Upper lobe of left lung (tissue), 6 donors: ENCODE results near the gene CLSTN3. TPM values are rescaled to one million over a fixed set of nuclear protein-coding genes. Genes with fewer than 3 reads are reported as not detected.

Source experiments
- ATAC-seq, 2 donors: fragments of 200-7000 bp; cut with Tn5 transposase; one replicate each; pipeline ENCODE4 v1.9.1; 2022; ENCODE audit warnings: mild to moderate bottlenecking in 2 of 2, moderate library complexity in 2 of 2; ENCODE audit not compliant: low FRiP score in 2 of 2
- DNase-seq, 2 donors: peaks; one replicate each; pipeline ENCODE4 v3.0.0-alpha.2; 2019 to 2020
- H3K27ac ChIP-seq, 4 donors: fragments of 200-600 bp; sonication (generic); one replicate each; pipeline ENCODE4 v1.5.1; 2016 to 2019
- H3K27me3 ChIP-seq, 4 donors: fragments of 200-600 bp; sonication (generic); one replicate each; pipeline ENCODE4 v1.5.1; 2017 to 2019
- H3K36me3 ChIP-seq, 4 donors: fragments of 200-600 bp; sonication (generic); one replicate each; pipeline ENCODE4 v1.5.1; 2016 to 2019
- H3K4me1 ChIP-seq, 4 donors: fragments of 200-600 bp; sonication (generic); one replicate each; pipeline ENCODE4 v1.5.1; 2018 to 2019
- H3K4me3 ChIP-seq, 4 donors: fragments of 200-600 bp; sonication (generic); one replicate each; pipeline ENCODE4 v1.5.1; 2017 to 2019; ENCODE audit warnings: mild to moderate bottlenecking in 2 of 4, moderate library complexity in 1 of 4
- H3K9me3 ChIP-seq, 4 donors: fragments of 200-600 bp; sonication (generic); one replicate each; pipeline ENCODE4 v1.5.1; 2018 to 2019
- CTCF ChIP-seq, 6 experiments: fragments of 450-650 bp in 4 of 6; fragments of 200-600 bp in 2 of 6; sonication (generic) in 2 of 6; IDR thresholded peaks; one replicate each; pipeline ENCODE4 v1.5.1; 2016 to 2019; ENCODE audit warnings: antibody characterized with exemption in 6 of 6
- EP300 ChIP-seq, 4 donors: sonication (generic); formaldehyde crosslinking; IDR thresholded peaks; one replicate each; pipeline ENCODE4 v1.5.1; 2017; ENCODE audit warnings: antibody characterized with exemption in 4 of 4, control low read depth in 2 of 4
- POLR2A ChIP-seq, 4 donors: fragments of 450-650 bp; IDR thresholded peaks; one replicate each; pipeline ENCODE4 v1.5.1; 2016 to 2017; ENCODE audit warnings: antibody characterized with exemption in 4 of 4, mild to moderate bottlenecking in 2 of 4
- POLR2AphosphoS5 ChIP-seq, 2 donors: sonication (generic); formaldehyde crosslinking; IDR thresholded peaks; one replicate each; pipeline ENCODE4 v1.5.1; 2017; ENCODE audit warnings: antibody characterized with exemption in 2 of 2
- whole genome bisulfite sequencing, 2 donors: methylation state at CpG; one replicate each; pipeline ENCODE4 v1.1.5; 2017 to 2018; 5-methylcytosine and 5-hydroxymethylcytosine counted together
- total RNA-seq, 6 donors: library from RNA; depleted of rRNA in 4 of 6; stranded (reverse); fragments of >200 nt in 4 of 6; gene quantifications; one replicate each; pipeline versions ENCODE4 v1.1.0 to v1.2.1, GENCODE V29; 2016 to 2021
- donor health status: DM: no; HTN: no; CAD: no; lungs with moderate emphysema.
- donor health status: DM: no; HTN: yes; CAD: no; lungs with severe emphysema.

Gene CLSTN3
- total RNA-seq, 6 donors from 2014 or later: 14.4 to 111 (median 39.0) TPM

GRCh38 chr12:7107636-7108002 is 22.6 kb upstream of the CLSTN3 start:
- Histone ChIP-seq H3K9me3 (no peaks in the 10 kb centered on the region), H3K4me3 (peak overlapping the region; percentile 57 to 83 (median 73)), H3K36me3 (peaks cover 0 to 24% (median 6%) of the 10 kb centered on the region in 4 donors), H3K4me1 (peaks cover 17 to 33% (median 21%) of the 10 kb centered on the region in 4 donors), H3K27ac (peak overlapping the region; percentile 95 to 99 (median 96)), H3K27me3 (no peaks in the 10 kb centered on the region)
- ATAC-seq (peak; percentile 26 to 61), DNase-seq (peak in 1 of 2 donors; percentile 52)
- no peak for TF ChIP-seq EP300 (IDR thresholded peaks at IDR 0.05)
- no peak for TF ChIP-seq POLR2AphosphoS5 (IDR thresholded peaks at IDR 0.05)
- TF ChIP-seq CTCF (IDR thresholded peaks at IDR 0.05): no peak
- TF ChIP-seq POLR2A (IDR thresholded peaks at IDR 0.05): no peak
- WGBS, 2 donors: 37 to 47% methylated on average over 3 of the region's 3 CpGs

- 6 to 7% methylated on average over 17 to 30 of the region's 30 CpGs for WGBS, 2 donors
- H3K4me3 ChIP-seq: peak overlapping the region; percentile 57 to 83 (median 73)
- H3K27ac ChIP-seq: peak overlapping the region; percentile 95 to 99 (median 96)
- no peaks in the 10 kb centered on the region for H3K9me3 ChIP-seq
- H3K4me1 ChIP-seq: peaks cover 23 to 33% (median 25%) of the 10 kb centered on the region in 4 donors
- H3K27me3 ChIP-seq: no peaks in the 10 kb centered on the region
- DNase-seq (peak; percentile 92 to 95), ATAC-seq (peak; percentile 92 to 94)
- H3K36me3 ChIP-seq: peaks cover 0 to 21% (median 6%) of the 10 kb centered on the region in 4 donors
- TF ChIP-seq POLR2AphosphoS5 (IDR thresholded peaks at IDR 0.05): peak; percentile 81 to 83
- TF ChIP-seq POLR2A (IDR thresholded peaks at IDR 0.05): peak in 3 of 4 donors; percentile 65 to 79 (median 69)
- TF ChIP-seq EP300 (IDR thresholded peaks at IDR 0.05): peak in 1 of 4 donors; percentile 55
- TF ChIP-seq CTCF (IDR thresholded peaks at IDR 0.05): no peak
Measured at GRCh38 chr12:7108003-7108795, 22.0 kb upstream of the CLSTN3 start.

GRCh38 chr12:7108796-7109571 is 21.2 kb upstream of the CLSTN3 start, which contains the start of gene C1RL:
Gene C1RL (minus strand): TSS chr12:7109214. CDS start chr12:7109180, 34 bp downstream.
- H3K27me3 ChIP-seq: no peaks in the 10 kb centered on the region
- DNase-seq (peak; percentile 93 to 98), ATAC-seq (peak; percentile 89 to 90)
- peak within 1 kb of the TSS; percentile 57 to 83 (median 73) for H3K4me3 ChIP-seq
- H3K36me3 ChIP-seq: peaks cover 0 to 14% (median 5%) of the 10 kb centered on the region in 4 donors
- H3K27ac ChIP-seq: peak within 1 kb of the TSS; percentile 95 to 99 (median 96)
- 13 to 21% methylated on average over 15 to 21 of the region's 23 CpGs for WGBS, 2 donors
- no peaks in the 10 kb centered on the region for H3K9me3 ChIP-seq
- TF ChIP-seq EP300 (IDR thresholded peaks at IDR 0.05): peak; percentile 6 to 90 (median 75)
- peak in 1 of 4 donors; percentile 25 for TF ChIP-seq POLR2A (IDR thresholded peaks at IDR 0.05)
- TF ChIP-seq POLR2AphosphoS5 (IDR thresholded peaks at IDR 0.05): peak; percentile 86 to 96
- TF ChIP-seq CTCF (IDR thresholded peaks at IDR 0.05): peak; percentile 96 to 99 (median 97)
- peaks cover 23 to 33% (median 27%) of the 10 kb centered on the region in 4 donors for H3K4me1 ChIP-seq

GRCh38 chr12:7109572-7109920 is 20.6 kb upstream of the CLSTN3 start:
- DNase-seq: no peak
- Histone ChIP-seq H3K27ac (peak overlapping the region; percentile 95 to 99 (median 96)), H3K4me3 (peak overlapping the region in 2 of 4 donors; percentile 70 to 76), H3K4me1 (peaks cover 23 to 33% (median 27%) of the 10 kb centered on the region in 4 donors), H3K36me3 (peaks cover 0 to 12% (median 0%) of the 10 kb centered on the region in 4 donors), H3K9me3 (no peaks in the 10 kb centered on the region), H3K27me3 (no peaks in the 10 kb centered on the region)
- 61 to 89% methylated on average over 4 to 5 of the region's 5 CpGs for WGBS, 2 donors
- TF ChIP-seq CTCF (IDR thresholded peaks at IDR 0.05): no peak
- TF ChIP-seq POLR2AphosphoS5 (IDR thresholded peaks at IDR 0.05): no peak
- no peak for TF ChIP-seq EP300 (IDR thresholded peaks at IDR 0.05)
- TF ChIP-seq POLR2A (IDR thresholded peaks at IDR 0.05): no peak
- ATAC-seq: no peak
